NCI-H1417 (cell line): ENCODE data around the gene C20orf173.
"Not testable (repeated sequence)": the region's sequence is repeated elsewhere in the genome, so short reads cannot be mapped to it uniquely, and the experiment has no call there.

Experiments
- DNase-seq, 3 experiments: peaks; one replicate each; lab custom pipeline; 2025; lab: John Stamatoyannopoulos, UW

C20orf173 gene, protein sequence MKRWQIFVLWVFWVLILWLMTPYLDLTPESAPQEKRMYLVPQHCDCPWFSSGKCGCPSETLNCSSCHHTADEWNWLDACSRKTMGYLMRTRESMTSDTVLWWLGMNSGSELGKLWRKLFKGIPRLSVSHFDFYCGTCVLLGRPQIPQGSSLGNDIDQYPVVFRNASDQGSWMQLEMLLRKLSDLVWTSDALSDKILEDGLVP

GRCh38 chr20:35529552-35529951 lies at the start of gene C20orf173:
Gene C20orf173 (minus strand): TSS chr20:35529652. CDS start chr20:35529373, 279 bp downstream.
- no peak for DNase-seq

DNA sequence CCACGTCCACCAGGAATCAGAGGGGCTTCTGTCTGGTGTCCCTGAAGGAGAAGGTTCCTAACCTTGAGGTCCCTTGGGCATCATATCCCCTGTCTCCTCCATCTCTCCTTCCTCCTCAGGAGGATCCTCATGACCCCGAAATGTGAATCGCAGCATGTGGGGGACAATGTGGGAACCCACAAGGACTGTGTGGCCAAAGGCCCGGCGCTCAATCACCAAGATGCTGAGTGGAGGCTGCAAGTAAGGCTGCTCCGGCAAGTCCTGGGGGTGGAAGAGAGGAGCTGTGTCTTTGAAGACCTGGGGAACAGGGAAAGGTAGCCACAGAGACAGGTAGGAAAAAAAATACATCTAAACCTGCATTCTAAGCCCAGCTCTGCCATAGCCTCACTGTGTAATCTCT lies 49.7 kb upstream of the C20orf173 start:
- no peak for DNase-seq

DNA sequence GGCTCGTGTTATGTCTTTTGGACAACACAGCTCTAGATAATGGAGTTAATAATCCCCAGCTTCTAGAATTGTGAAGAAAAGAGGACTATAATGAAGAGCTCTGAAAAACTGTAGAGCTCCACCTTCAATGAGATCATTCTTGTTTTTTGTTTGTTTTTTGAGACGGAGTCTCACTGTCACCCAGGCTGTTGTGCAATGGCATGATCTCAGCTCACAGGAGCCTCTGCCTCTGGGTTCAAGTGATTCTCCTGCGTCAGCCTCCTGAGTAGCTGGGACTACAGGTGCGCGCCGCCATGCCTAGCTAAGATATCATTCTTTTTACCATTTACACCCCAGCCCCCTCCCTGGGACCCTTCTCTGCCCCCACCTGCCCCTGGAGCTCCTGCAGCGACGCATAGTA lies 49.0 kb upstream of the C20orf173 start:
- no peak for DNase-seq

GRCh38 chr20:35576816-35577215 lies 47.4 kb upstream of the C20orf173 start:
- DNase-seq = no peak

GRCh38 chr20:35575958-35576357 lies 46.5 kb upstream of the C20orf173 start:
- DNase-seq = peak in 1 of 3 experiments; percentile 22

DNA sequence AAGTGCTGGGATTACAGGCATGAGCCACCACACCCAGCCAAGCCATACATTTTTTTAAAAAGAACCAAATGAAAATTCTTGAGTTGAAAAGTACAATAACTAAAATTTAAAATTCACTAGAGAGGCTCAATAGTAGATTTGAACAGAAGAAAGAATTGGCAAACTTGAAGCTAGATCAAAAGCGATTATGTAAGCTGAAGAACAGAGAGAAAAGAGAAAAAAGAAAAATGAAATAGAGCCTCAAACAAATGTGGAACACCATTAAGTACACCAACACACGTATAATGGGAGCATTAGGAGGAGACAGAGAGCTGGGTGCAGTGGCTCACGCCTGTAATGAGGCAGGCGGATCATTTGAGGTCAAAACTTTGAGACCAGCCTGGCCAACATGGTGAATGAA lies 43.4 kb upstream of the C20orf173 start:
- DNase-seq = no peak

DNA sequence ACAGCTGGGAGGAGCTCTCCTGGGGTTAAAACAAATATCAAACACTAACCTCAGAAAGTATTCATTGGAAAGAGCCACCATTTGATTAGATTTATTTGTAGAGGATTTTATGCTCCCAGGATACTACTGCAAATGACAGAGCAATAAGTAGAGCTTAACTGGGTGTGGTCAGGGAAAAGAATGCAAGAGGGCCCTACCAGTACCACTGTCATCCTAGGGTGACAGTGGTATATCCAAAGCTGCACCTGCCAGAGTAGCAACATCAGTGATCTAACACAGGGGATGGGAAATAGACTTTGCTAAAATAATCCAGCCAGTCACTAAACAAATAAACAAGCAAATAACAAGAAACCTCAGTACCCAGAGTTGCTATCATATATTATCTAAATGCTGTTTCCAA lies 42.1 kb upstream of the C20orf173 start:
- DNase-seq = no peak

GRCh38 chr20:35568645-35569044 lies 39.2 kb upstream of the C20orf173 start:
- peak in 1 of 3 experiments; percentile 40 for DNase-seq

DNA sequence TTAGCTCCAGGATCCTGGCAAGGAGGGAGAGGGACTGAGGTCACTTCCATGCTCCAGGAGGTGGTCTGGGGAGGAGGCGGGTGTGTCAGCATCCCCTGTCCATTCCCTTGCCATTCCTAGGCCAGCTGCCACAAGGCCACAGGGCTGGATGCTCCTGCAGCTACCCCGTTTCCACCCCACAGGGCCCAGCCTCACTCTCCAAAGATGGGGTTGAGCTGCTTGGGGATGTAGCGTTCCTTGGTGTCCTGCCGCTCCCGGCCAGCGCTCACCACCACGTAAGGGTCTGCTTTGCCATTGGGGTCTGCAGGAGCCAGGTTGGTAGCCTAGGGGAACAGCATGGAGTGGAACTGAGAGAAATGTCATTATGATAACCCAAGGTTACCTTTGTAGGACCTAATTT lies 35.5 kb upstream of the C20orf173 start:
- no peak for DNase-seq

GRCh38 chr20:35563834-35564233 lies 34.4 kb upstream of the C20orf173 start:
- DNase-seq = no peak

GRCh38 chr20:35562541-35563110 lies 33.2 kb upstream of the C20orf173 start:
- DNase-seq = no peak

- no peak for DNase-seq
Observed at GRCh38 chr20:35561671-35562070, 32.2 kb upstream of the C20orf173 start.

DNA sequence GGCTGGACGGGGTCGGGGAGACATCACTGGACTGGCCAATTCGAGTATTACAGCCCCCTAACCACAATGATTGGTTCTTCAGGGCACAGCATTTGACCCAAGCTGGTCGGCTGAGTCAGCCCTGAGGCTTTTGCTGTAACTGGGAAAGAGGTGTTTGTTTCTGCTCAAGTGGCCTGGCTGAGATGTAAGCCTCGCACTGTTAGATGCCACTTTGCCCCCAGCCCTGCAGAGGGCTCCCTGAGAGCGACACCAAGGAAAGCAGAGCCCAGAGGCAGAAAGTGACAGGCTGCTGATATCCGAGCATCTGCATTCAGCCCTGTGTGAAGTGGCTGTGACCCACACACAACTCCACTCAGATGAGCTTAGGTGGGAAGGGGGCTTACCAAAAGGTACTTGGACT lies 31.8 kb upstream of the C20orf173 start:
- DNase-seq = peak; percentile 47 to 75 (median 51)

DNA sequence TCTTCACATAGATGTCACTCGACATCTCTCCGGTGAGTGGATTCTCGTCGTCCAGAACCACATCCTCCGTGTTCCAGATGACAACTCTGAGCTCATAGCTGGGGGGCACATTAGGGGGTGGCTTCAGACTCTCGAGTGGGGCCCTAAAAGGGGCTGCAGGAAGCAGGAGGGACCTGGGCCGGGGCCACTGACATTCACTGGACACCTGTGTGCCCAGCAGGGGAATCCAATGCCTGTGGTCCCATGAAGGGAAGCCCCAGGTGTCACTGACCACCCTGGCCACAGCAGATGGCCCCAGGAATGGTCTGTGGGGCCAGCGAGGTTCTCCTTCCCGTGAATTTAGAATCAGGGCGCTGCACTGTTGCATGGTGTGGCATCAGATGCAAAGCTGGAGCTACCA lies 31.1 kb upstream of the C20orf173 start:
- DNase-seq = no peak

DNA sequence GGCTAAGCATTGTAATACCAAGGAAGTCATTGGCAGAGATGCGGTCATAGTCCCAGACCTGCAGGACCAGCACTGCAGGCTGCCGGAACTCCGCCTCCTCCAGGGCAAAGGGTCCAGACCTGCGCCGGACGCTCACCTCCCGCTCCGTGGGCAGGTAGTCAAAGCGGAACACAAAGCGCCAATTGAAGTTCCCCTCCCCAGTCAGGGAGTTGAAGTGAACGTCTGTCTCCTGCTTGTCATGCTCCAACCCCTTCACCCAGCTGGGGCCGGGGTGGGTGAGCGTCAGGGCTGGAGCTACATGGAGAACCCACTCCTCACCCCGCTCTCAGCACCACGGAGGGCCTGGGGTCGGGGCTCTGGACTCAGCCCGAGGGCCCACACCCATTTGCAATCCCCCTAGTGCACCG lies 30.7 kb upstream of the C20orf173 start:
- no peak for DNase-seq

- no peak for DNase-seq
Observed at GRCh38 chr20:35559042-35559693, 29.7 kb upstream of the C20orf173 start.

DNA sequence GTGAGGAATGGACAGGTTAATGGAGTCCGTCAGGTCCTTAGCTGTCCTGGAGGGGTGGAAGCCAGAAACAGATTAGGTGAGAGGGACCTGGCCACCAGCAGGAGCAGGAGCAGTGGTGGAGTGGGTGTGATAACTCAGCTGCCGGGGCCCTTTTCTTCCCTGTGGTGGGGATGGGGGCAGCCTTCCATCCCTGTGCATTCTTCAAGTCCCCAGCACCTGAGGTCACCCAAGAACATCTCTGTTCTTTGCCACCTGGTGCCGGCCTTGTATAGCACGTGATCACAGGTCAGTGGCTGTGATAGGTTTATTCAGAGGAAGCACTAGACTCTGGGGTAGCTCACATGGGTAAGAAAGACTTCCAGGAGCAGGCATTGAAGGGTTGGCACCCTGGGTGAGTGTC lies 29.0 kb upstream of the C20orf173 start:
- DNase-seq = no peak

- DNase-seq = no peak
Observed at GRCh38 chr20:35556871-35557270, 27.4 kb upstream of the C20orf173 start.

- DNase-seq = no peak
Observed at GRCh38 chr20:35555951-35556645, 26.6 kb upstream of the C20orf173 start.

DNA sequence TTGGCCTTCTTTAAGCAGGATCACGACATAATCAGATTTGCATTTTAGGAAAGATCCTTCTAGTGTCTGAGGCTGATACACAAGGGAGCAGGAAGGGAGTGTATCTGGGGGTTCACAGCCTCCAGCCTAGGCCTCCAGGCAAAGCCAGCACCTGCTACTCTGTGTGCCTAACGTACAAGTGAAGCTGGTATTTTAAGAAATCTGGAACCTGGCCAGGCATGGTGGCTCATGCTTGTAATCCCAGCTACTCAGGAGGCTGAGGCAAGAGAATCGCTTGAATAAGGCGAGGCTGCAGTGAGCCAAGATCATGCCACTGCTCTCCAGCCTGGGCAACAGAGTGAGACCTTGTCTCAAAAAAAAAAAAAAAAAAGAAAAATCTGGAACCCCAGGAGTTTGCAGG lies 26.0 kb upstream of the C20orf173 start:
- DNase-seq = not testable (repeated sequence)

DNA sequence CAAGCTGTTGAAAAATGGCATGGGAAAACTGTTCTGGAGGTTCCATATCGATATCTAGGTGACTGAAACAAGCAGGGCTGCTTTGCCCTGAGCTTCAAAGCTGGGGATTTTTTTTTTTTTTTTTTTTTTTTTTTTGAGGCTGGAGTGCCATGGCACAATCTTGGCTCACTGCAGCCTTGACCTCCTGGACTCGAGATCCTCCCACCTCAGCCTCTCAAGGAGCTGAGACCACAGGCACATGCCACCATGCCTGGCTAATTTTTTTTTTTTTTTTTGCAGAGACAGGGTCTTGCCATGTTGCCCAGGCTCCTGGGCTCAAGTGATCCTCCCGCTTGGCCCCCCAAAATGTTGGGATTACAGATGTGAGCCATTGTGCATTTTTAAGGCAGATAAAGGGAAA lies 23.5 kb upstream of the C20orf173 start:
- DNase-seq = no peak

- DNase-seq = no peak
Observed at GRCh38 chr20:35551503-35551902, 22.1 kb upstream of the C20orf173 start.

DNA sequence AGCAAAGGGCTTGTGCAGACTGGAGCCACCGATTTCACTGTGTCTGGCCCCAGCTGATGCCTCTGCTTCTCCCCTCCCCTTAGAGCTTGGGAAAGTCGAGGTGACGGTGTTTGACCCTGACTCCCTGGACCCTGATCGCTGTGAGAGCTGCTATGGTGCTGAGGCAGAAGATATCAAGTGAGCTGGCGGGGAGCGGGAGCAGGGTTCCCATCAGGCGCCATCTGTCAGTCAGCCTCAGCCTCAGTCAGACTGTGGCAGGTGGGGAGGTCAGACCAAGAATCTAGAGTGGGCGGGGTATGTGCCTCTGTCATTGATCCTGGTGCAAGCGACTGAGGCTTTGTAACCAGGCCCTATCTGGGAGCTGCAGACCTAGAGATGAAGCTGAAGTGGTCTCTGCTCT lies 17.9 kb upstream of the C20orf173 start:
- no peak for DNase-seq
